Stomach (tissue), 9 donors: Measurements from ENCODE around the gene PRKCSH. TPM values are rescaled to one million over a fixed set of nuclear protein-coding genes. Genes with fewer than 3 reads are reported as not detected.
"Not testable (repeated sequence)": the region's sequence is repeated elsewhere in the genome, so short reads cannot be mapped to it uniquely, and the experiment has no call there.

Experiments
- DNase-seq, 2 donors: peaks; one replicate each; pipeline versions ENCODE4 v3.0.0 to v3.0.0-alpha.2; 2013 to 2019
- H3K27ac ChIP-seq, 5 donors: fragments of 200-600 bp in 4 of 5; sonication (generic) in 4 of 5; one replicate each; pipeline ENCODE4 v1.5.1; 2013 to 2019; ENCODE audit warnings: mild to moderate bottlenecking in 1 of 5, moderate library complexity in 1 of 5
- H3K27me3 ChIP-seq, 3 donors: fragments of 200-600 bp; sonication (generic); one replicate each; pipeline ENCODE4 v1.5.1; 2017 to 2019; ENCODE audit warnings: mixed run types in 1 of 3
- H3K36me3 ChIP-seq, 4 donors: fragments of 200-600 bp; sonication (generic); 1 replicate in 3 of 4; 2 replicates in 1 of 4; pipeline ENCODE4 v1.5.1; 2016 to 2019
- H3K4me1 ChIP-seq, 4 donors: fragments of 200-600 bp; sonication (generic); one replicate each; pipeline ENCODE4 v1.5.1; 2016 to 2019
- H3K4me3 ChIP-seq, 4 donors: fragments of 200-600 bp; sonication (generic) in 3 of 4; one replicate each; pipeline ENCODE4 v1.5.1; 2016 to 2019; ENCODE audit warnings: mild to moderate bottlenecking in 1 of 4
- H3K9me3 ChIP-seq, 4 donors: fragments of 200-600 bp; sonication (generic); one replicate each; pipeline ENCODE4 v1.5.1; 2016 to 2019
- CTCF ChIP-seq, 7 experiments: fragments of 450-650 bp in 4 of 7; fragments of 200-600 bp in 3 of 7; sonication (generic) in 3 of 7; IDR thresholded peaks; one replicate each; pipeline ENCODE4 v1.5.1; 2016 to 2019; ENCODE audit warnings: antibody characterized with exemption in 7 of 7, control low read depth in 2 of 7, mild to moderate bottlenecking in 1 of 7
- EP300 ChIP-seq: sonication (generic); formaldehyde crosslinking; IDR thresholded peaks from one replicate; pipeline ENCODE4 v1.6.1; 2017; ENCODE audit warnings: antibody characterized with exemption
- POLR2A ChIP-seq, 4 donors: fragments of 450-650 bp; IDR thresholded peaks; one replicate each; pipeline ENCODE4 v1.6.1; 2016; ENCODE audit warnings: antibody characterized with exemption in 4 of 4, control low read depth in 2 of 4, mild to moderate bottlenecking in 1 of 4, moderate library complexity in 1 of 4
- POLR2AphosphoS5 ChIP-seq, 3 donors: sonication (generic); formaldehyde crosslinking; IDR thresholded peaks; one replicate each; pipeline ENCODE4 v1.6.1; 2016; ENCODE audit warnings: antibody characterized with exemption in 3 of 3
- WGBS, 5 donors: extraction: QIAGEN DNeasy Blood & Tissue Kit in 3 of 5; methylation state at CpG; one replicate each; pipeline versions ENCODE4 v1.1.5 to v1.1.7; 2013 to 2018; 5-methylcytosine and 5-hydroxymethylcytosine counted together
- intact Hi-C: fragments of 100-400 bp; cut with DNase I; formaldehyde crosslinking; loops from one replicate; pipeline ENCODE4 v1.15.1; 2023; ENCODE audit warnings: low total_unique reads
- polyA plus RNA-seq, 3 donors: library from polyadenylated mRNA; stranded (reverse); fragments of 200-250 nt; gene quantifications; one replicate each; pipeline ENCODE4 v1.2.3, GENCODE V29; 2013
- total RNA-seq, 5 donors: library from RNA; depleted of rRNA; stranded (reverse); fragments of >200 nt; gene quantifications; one replicate each; pipeline versions ENCODE4 v1.1.0 to v1.2.3, GENCODE V29; 2014 to 2016
- donor health status: healthy with polysubstance abuse.
- donor health status: Bipolar disorder and iron deficiency.
- donor health status: healthy.

Gene PRKCSH
- total and polyA plus RNA-seq, 8 donors, result 30.3 to 221 (median 112) TPM

DNA sequence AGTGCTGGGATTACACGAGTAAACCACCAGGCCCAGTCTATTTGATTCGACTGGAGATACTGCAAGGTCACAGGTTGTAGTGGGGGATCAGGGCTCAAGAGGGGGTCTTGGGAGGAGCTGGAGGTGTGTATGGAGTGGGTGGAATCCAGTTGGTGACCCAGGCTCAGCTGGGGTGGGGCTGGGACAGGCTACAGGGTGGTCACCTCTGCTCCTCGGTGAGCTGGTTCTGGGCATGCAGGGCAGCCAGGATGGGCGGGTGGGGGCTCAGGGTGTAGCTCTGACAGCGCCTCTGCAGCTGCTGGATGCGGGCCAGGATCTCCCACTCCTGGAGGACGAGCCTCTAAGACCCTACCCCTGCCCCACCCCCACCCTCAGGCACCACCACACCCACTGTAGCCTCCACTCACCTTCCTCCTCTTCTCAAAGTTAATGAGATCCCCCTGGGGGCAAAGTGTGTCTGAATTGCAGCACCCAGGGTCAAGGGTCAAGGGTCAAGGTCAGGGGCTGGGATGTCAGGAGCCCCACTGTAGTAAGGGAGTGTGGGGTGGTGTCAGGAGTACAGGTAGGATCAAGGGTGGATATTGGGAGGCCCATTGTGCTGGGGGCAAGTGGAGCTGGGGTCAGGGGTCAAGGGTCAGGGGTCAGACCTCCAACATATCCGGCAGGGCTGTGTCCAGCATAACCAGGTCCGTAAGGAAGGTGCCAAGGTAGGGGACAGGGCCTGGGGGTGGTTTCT lies 33.5 kb upstream of the PRKCSH start:
- Histone ChIP-seq H3K36me3 (peaks cover 0 to 55% (median 48%) of the 10 kb centered on the region in 4 donors), H3K27ac (no peak overlapping the region), H3K27me3 (peaks cover 0 to 11% (median 0%) of the 10 kb centered on the region in 3 donors), H3K4me3 (no peak overlapping the region), H3K9me3 (no peaks in the 10 kb centered on the region), H3K4me1 (peaks cover 0 to 6% (median 4%) of the 10 kb centered on the region in 4 donors)
- intact Hi-C loops, result no loop called here
- DNase-seq, result no peak
- TF ChIP-seq POLR2AphosphoS5 (IDR thresholded peaks at IDR 0.05), result no peak
- TF ChIP-seq CTCF (IDR thresholded peaks at IDR 0.05), result no peak
- TF ChIP-seq POLR2A (IDR thresholded peaks at IDR 0.05), result no peak
- TF ChIP-seq EP300, result no peak
- 81 to 89% (median 88%) methylated on average over 9 of the region's 9 CpGs for WGBS, 5 donors

GRCh38 chr19:11404588-11405222 lies 30.7 kb upstream of the PRKCSH start:
- 41 to 50% (median 48%) methylated on average over 9 of the region's 9 CpGs for WGBS, 5 donors
- Histone ChIP-seq H3K4me3 (no peak overlapping the region), H3K4me1 (peaks cover 0 to 6% (median 4%) of the 10 kb centered on the region in 4 donors), H3K27ac (no peak overlapping the region), H3K27me3 (peaks cover 0 to 25% (median 0%) of the 10 kb centered on the region in 3 donors), H3K36me3 (peaks cover 0 to 36% (median 36%) of the 10 kb centered on the region in 4 donors), H3K9me3 (no peaks in the 10 kb centered on the region)
- peak in 1 of 2 donors; percentile 58 for DNase-seq
- intact Hi-C loops, result no loop called here
- TF ChIP-seq EP300 (no peak), POLR2AphosphoS5 (IDR thresholded peaks at IDR 0.05) (peak in 1 of 3 donors; percentile 7), CTCF (IDR thresholded peaks at IDR 0.05) (no peak), POLR2A (IDR thresholded peaks at IDR 0.05) (no peak)

- Histone ChIP-seq H3K27ac (no peak overlapping the region), H3K4me1 (peaks cover 0 to 6% (median 4%) of the 10 kb centered on the region in 4 donors), H3K9me3 (no peaks in the 10 kb centered on the region), H3K36me3 (peaks cover 0 to 45% (median 29%) of the 10 kb centered on the region in 4 donors), H3K27me3 (peaks cover 0 to 25% (median 0%) of the 10 kb centered on the region in 3 donors), H3K4me3 (no peak overlapping the region)
- 55 to 80% (median 70%) methylated on average over 44 of the region's 44 CpGs for WGBS, 5 donors
- no peak for TF ChIP-seq POLR2A (IDR thresholded peaks at IDR 0.05)
- TF ChIP-seq EP300, result no peak
- TF ChIP-seq CTCF (IDR thresholded peaks at IDR 0.05), result no peak
- no peak for TF ChIP-seq POLR2AphosphoS5 (IDR thresholded peaks at IDR 0.05)
- intact Hi-C loops, result no loop called here
- DNase-seq, result peak in 1 of 2 donors; percentile 33
Measured at GRCh38 chr19:11405846-11406643, 29.4 kb upstream of the PRKCSH start.

DNA sequence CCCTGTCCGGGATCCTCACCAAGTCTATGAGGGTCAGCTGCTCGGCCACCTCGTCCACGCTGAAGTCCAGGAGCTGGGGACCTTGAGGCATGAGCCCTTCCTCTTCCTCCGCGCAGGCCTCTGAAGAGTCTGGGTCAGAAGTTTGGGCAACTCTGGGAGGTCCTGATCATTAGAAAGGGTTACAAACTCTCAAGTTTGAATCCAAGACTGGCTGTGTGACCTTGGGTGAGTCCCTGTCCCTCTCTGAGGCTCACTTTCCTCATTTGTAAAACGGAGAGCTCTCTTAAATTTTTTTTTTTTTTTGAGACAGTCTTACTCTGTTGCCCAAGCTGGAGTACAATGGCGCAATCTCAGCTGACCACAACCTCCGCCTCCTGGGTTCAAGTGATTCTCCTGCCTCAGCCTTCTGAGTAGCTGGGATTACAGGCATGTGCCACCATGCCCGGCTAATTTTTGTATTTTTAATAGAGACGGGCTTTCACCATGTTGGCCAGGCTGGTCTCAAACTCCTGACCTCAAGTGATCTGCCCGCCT lies 28.7 kb upstream of the PRKCSH start:
- Histone ChIP-seq H3K36me3 (peaks cover 0 to 48% (median 25%) of the 10 kb centered on the region in 4 donors), H3K27me3 (peaks cover 0 to 25% (median 0%) of the 10 kb centered on the region in 3 donors)
- H3K9me3 ChIP-seq, H3K4me3 ChIP-seq, H3K4me1 ChIP-seq, intact Hi-C loops, DNase-seq, H3K27ac ChIP-seq: not testable (repeated sequence)
- WGBS, 5 donors, result 82 to 92% (median 90%) methylated on average over 12 of the region's 12 CpGs
